ENCODE data around the gene CEL.
"Not testable (repeated sequence)": the region's sequence is repeated elsewhere in the genome, so short reads cannot be mapped to it uniquely, and the experiment has no call there.

CEL gene

DNA sequence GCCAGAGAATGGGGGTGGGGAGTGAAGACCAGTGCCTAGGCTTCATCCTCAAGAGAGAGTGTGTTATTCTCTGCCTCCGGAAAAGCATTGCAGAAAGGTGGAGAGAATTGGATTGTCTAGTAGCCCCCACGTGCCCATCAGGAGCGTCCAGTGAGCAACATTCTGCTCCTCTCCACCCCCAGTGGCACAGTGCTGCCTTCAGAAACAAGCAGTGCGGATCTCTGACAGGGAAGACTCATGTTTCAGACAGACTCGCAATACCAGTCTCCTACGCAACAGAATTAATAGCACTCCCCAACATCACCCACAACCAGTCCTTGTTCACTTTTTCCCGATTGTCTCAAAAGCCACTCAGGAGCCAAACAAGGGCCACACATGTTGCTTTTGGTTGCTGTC is 14.9 kb upstream of the CEL start:
- no peak for DNase-seq (ENCODE audit: low read depth in 3 of 3, low spot score in 1 of 3)

- no peak for DNase-seq (ENCODE audit: low read depth in 3 of 3, low spot score in 1 of 3)
Measured at GRCh38 chr9:133048595-133048994, 13.2 kb upstream of the CEL start.

DNA sequence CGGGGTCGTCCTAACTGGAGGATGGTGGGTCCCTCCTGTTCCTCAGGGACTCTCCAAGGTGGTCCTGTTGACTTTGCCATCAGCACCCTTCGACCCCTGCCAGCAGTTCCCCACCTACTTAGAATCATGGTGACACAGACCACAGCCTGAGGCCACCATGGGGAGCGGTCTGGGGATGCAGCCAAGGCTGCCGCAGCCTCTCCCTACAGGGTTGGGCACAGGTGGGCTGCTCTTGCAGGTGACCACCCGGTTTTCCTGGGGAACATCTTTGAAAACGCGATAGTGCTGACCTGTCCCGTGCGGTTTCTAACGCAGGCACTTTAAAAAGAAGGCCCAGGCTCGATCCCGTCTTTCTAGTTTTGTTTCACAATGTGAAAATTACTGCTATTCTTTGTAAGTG is 12.7 kb upstream of the CEL start:
- no peak for DNase-seq (ENCODE audit: low read depth in 3 of 3, low spot score in 1 of 3)

GRCh38 chr9:133050142-133050541 is 11.6 kb upstream of the CEL start:
- no peak for DNase-seq (ENCODE audit: low read depth in 3 of 3, low spot score in 1 of 3)

DNA sequence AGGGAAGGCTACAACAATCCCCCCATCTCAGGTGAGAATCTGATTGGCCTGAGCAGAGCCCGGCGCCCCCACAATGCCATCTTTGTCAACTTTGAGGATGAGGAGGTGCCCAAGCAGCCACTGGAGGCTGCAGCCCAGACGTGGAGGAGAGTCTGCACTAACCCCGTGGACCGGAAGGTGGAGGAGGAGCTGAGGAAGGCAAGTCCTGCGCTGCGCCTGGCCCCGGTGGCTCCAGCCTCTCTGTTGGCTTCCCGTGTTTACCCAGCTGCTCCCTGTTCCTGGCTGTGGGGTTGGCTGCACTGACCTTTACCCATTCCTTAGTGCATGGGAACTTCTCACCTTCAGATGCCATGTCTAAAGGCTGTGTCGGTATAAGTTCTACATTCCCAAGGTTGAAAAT is 11.0 kb upstream of the CEL start:
- no peak for DNase-seq (ENCODE audit: low read depth in 3 of 3, low spot score in 1 of 3)

DNA sequence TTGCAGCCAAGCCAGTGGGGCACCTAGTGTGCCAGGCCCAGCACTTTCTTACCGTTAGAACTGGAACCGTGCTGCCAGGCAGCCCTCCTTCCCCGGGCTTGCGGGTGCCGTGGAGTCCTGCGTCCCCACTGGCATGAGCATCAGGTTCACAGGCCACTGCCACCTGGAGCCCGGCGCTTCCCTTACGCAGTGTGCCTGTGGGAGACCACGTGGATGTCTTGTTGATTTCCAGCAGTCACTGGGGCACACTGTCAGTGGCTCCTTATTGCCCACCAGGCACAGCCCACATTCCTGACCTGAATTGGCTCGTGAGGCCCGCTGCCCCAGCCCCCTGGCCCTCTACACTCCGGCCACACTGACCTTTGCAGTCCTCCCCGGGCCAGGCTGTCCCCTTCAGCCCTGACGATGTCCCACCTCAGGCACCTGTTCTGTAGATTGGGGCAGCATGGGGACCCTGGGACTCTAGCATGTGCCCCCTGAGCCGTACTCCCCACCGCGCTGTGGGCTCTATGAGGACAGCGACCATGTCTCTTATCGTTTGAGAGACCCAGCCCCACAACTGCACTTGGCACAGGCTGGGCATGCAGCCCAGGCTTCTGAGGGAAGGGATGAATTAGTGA is 10.4 kb upstream of the CEL start:
- DNase-seq (ENCODE audit: low read depth in 3 of 3, low spot score in 1 of 3): no peak

- no peak for DNase-seq (ENCODE audit: low read depth in 3 of 3, low spot score in 1 of 3)
Measured at GRCh38 chr9:133051966-133052539, 9.7 kb upstream of the CEL start.

- DNase-seq (ENCODE audit: low read depth in 3 of 3, low spot score in 1 of 3): no peak
Measured at GRCh38 chr9:133054194-133054890, 7.4 kb upstream of the CEL start.

DNA sequence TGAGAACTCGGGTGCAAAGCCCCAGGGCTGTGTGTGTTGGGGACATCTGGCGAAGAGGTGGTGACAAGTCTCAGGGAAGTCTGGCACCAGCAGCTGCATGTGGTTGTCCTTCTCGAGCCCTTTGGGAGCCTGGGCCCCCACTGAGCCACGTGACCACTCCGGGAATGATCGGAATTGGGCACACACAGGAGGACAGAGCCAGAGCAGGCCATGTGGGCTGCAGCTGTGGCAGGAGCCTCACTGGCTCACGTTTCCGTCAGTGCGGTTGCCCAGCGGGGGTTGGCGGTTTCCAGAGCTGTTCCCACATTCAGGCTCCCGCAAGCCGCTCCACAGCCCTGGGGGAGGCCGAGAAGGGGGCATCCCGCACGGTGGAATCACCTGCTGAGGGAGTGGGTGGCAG is 6.8 kb upstream of the CEL start:
- no peak for DNase-seq (ENCODE audit: low read depth in 3 of 3, low spot score in 1 of 3)

- no peak for DNase-seq (ENCODE audit: low read depth in 3 of 3, low spot score in 1 of 3)
Measured at GRCh38 chr9:133055788-133056420, 5.9 kb upstream of the CEL start.

- no peak for DNase-seq (ENCODE audit: low read depth in 3 of 3, low spot score in 1 of 3)
Measured at GRCh38 chr9:133056533-133056932, 5.2 kb upstream of the CEL start.

- DNase-seq (ENCODE audit: low read depth in 3 of 3, low spot score in 1 of 3): no peak
Measured at GRCh38 chr9:133057006-133057405, 4.8 kb upstream of the CEL start.

- DNase-seq (ENCODE audit: low read depth in 3 of 3, low spot score in 1 of 3): no peak
Measured at GRCh38 chr9:133057553-133057952, 4.2 kb upstream of the CEL start.

GRCh38 chr9:133058071-133058470 is 3.7 kb upstream of the CEL start:
- no peak for DNase-seq (ENCODE audit: low read depth in 3 of 3, low spot score in 1 of 3)

DNA sequence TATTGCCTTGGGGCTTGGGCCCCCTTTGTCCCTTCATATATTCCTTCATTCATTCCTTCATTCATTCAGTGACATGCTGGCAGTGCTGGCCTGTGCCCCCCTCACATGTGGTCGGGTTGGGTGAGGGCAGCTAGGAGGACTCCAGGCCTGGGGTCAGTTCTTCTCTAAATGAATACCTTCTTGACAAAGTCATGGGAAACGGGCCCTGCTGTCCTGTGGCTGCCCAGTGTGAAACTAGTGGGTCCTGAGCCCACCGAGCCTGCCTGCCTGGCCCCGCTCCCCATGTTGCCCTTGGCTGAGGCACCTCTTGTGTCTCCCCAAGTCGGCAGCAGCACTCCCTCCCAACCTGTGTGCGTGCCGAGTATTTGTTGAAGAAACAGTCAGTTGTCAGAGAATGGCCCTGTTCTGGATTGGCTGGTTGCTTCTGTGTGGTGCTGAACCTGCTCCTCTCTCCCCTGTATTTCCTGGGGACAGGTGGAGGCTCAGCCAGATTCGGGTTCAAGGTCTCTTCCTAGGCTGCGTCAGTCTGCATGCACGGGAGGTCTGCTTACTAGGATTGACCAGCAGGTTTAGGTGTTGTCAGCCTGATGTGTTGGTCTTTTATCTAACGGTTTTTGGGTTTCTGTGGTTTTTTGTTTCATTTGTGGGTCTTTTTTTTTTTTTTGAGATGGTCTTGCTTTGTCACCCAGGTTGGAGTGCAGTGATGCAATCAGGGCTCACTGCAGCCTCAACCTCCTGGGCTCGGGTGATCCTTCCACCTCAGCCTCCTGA is 3.0 kb upstream of the CEL start:
- no peak for DNase-seq (ENCODE audit: low read depth in 3 of 3, low spot score in 1 of 3)

GRCh38 chr9:133059623-133060022 is 2.2 kb upstream of the CEL start:
- DNase-seq (ENCODE audit: low read depth in 3 of 3, low spot score in 1 of 3): no peak

- no peak for DNase-seq (ENCODE audit: low read depth in 3 of 3, low spot score in 1 of 3)
Measured at GRCh38 chr9:133060417-133060841, 1.4 kb upstream of the CEL start.

- not testable (repeated sequence) for DNase-seq (ENCODE audit: low read depth in 3 of 3, low spot score in 1 of 3)
Measured at GRCh38 chr9:133061019-133061763, 590 bp upstream of the CEL start.

DNA sequence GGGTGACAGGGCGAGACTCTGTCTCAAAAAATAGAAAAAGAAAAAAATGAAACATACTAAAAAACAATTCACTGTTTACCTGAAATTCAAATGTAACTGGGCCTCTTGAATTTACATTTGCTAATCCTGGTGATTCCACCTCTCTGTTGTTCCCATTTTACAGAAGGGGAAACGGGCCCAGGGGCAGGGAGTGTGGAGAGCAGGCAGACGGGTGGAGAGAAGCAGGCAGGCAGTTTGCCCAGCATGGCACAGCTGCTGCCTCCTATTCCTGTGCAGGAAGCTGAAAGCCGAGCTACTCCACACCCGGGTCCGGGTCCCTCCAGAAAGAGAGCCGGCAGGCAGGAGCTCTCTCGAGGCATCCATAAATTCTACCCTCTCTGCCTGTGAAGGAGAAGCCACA is 788 bp downstream of the CEL start:
- DNase-seq (ENCODE audit: low read depth in 3 of 3, low spot score in 1 of 3): not testable (repeated sequence)

DNA sequence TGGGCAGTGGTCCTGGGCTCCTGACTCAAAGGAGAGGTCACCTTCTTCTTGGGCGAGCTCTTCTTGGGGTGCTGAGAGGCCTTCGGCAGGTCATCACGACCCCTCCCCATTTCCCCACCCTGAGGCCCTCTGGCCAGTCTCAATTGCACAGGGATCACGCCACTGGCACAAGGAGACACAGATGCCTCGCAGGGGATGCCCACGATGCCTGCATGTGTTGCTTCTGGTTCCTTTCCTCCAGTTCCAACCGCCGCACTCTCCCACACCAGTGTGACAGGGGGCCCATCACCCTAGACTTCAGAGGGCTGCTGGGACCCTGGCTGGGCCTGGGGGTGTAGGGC is 1.3 kb downstream of the CEL start:
- DNase-seq (ENCODE audit: low read depth in 3 of 3, low spot score in 1 of 3): no peak

Measured in stimulated activated CD4-positive, alpha-beta T cell treated with anti-CD3 and anti-CD28 coated beads, TNF-alpha, amount 100 ng/mL, for 1 hour (primary cell).